ENCODE results near the gene SLC26A6.

Gene SLC26A6

DNA sequence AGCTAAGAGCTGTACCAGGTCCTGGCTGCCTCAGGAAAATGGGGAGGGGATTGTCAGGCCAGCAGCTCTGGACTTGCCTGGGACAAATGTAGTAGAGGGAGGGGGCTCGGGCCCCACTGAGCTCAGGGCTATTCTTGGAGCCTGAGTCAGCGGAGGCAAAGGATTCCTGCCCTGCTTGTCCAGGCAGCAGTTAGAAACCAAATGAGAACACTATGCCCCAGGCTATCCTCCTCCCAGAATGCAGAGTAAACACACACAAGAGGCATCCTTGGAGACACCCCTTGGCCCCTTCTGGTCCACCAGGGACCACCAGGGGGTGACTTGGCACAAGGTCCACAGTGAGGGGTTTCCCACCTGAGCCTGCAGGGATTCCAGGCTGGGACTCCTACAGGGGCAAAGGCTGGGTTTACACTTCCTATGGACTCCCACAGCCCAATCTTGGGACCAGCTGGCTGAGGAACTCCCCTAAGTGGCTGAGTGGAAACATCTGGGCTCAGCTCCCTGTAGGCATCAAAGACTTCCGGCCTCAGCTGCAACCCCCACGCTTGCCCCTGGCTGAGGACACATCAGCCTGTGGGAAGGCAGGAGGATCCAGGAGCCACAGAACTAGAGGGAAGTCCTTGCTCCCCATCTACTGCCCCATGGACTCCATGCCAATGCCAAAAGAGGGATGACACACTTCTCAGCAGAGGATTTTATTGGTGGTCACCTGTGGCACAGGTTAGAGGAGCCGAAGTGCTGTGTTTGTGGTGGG lies 36.8 kb downstream of the SLC26A6 start:
- no peak for DNase-seq

DNA sequence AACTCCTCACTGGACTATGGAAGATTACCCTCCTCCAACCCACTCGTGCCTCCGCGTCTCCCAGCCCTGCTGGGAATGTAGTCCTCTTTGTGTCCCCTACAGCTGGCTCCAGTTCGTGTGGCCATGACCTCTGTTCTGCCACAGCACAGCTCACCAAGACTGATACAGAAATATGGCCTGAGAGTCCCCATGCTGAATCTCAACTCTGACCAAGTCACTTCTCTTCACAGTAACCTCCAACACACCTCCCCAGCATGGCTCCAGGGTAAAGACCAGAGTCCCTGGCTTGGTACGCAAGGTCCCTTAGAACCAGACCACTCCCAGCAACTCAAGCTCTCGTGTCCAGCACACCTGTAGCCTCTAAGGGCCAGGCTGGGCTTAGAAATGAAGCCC lies 37.9 kb downstream of the SLC26A6 start:
- DNase-seq, result no peak

DNA sequence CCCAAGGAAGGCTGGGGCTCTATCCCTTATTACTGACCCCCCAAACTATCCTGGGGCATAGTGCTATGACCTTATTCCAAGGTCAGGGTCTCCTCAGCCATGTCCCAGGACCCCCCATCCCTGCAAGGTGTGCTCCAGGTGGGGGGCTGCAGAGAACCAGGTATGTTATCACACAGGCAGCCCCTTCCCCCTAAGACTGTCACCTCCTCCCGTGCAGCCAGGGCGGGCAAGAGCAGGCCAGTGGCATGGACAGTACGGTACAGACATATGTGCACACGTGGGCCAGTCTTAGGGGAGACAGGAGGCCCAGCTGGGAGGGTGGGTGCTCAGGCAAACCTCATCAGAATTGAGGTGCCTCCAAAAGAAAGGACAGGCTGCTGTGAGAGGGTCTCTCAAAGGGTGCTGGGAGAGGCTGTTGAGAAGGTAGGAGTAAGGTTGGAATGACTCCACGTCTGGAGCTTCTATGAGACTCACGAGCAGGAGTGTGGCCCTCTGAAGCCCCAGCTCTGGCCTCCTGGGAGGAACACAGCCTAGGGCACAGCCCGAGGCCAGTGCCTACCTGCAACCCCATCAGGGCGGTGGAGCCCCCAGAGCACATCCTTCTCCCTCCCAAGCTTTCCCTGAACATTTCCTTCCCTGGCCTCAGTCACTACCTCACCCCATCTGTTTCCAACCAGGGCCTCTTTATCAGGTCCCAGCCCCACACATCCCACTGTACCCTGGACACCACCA lies 38.4 kb downstream of the SLC26A6 start:
- DNase-seq, result no peak

GRCh38 chr3:48596157-48596556 lies 39.1 kb downstream of the SLC26A6 start:
- DNase-seq, result no peak

- DNase-seq, result no peak
Observed at GRCh38 chr3:48595526-48596121, 39.6 kb downstream of the SLC26A6 start.

GRCh38 chr3:48595075-48595525 lies 40.2 kb downstream of the SLC26A6 start, which contains the start of gene COL7A1:
Gene COL7A1, minus strand, starts transcription at chr3:48595329. Its CDS starts 170 bp downstream, at chr3:48595159.
- DNase-seq, result no peak

DNA sequence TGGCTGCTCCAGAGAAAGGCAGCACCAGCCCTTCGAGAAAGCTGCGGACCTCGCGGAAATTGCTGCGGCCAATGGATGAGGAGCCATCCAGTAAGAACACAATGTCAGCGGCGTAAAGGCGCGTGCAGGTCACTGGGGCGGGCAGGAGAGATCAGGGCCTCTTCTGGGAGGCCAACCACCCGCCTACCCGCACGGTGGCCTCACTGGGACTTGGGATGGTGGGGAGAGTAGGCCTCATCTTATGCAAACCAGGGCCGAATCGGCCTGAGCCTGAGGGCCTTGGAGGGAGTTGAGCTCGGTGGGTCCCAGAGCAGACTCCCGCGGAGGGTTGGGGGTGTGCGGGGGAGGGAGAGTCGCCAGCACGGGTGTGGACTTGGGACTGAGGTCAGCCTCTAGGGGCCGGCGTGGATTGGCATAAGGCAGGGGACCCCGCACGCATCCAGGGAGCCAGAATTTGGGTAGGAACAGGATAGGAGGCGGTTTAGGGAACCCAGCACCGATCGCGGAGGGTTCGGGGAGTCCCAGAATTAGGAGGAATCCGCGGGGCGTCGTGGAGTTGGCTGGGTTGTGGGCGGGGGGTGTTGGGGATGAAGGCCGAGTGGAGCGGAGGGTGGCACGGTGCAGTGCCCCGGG lies 40.7 kb downstream of the SLC26A6 start:
- no peak for DNase-seq

GRCh38 chr3:48593337-48593736 lies 41.9 kb downstream of the SLC26A6 start:
- DNase-seq, result no peak

GRCh38 chr3:48592519-48593087 lies 42.7 kb downstream of the SLC26A6 start:
- DNase-seq, result no peak

GRCh38 chr3:48591886-48592518 lies 43.3 kb downstream of the SLC26A6 start:
- no peak for DNase-seq

DNA sequence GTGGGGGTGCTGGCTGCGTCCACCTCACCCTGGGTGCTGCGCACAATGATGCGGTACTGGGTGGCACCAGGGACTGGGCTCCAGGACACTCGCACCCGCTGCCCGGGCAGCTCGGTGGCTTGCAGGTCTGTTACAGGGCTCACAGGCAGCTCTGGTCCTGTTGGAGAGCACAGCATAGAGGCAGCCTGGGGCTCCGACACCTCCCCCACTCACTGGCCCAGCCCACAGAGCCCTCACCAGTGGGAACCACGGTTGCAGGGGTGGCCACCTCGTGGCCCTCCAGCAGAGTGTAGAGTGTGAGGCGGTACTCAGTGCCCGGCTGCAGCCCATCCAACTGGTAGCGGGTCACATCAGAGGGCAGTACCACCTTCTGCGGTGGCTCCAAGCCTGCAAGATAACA lies 43.8 kb downstream of the SLC26A6 start:
- no peak for DNase-seq

GRCh38 chr3:48588230-48588629 lies 47.0 kb downstream of the SLC26A6 start:
- no peak for DNase-seq

DNA sequence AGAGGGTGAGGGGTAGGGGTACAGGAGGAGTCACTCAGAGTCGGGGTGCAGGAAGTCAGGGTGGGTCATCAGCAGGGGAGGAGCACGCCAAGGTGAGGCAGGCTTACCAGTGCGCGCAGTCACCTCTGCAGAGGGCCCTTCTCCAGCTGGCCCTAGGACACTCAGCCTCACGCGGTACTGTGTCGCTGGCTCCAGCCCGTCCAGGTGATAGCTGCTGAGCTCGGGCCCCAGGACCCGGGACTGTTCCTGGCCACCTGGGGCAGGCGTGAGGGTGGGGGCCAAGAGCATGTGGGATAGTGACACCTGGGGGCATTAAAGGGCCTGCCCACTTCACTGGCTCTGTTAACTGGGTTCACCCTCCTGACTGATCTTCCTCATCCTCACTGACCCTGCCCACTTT lies 47.6 kb downstream of the SLC26A6 start:
- DNase-seq, result no peak

DNA sequence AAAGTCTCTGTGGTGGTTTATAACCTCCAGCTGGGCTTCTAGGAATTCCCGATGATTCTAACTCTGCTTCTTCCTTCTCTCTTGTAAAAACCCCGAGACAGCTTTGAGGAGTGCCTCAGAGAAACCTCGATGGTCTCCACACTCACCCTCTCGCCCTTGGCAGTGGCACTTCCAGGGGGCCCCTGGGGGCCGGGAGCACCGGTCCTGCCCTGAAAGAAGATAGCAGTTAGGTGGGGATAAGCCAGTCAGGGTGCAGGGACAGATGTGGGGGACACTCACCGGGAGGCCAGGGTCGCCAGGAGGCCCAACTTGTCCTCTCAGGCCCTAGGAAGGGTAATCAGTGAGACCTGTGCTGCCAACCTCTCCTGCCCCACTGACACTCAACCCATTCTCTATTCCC lies 49.9 kb downstream of the SLC26A6 start:
- DNase-seq, result no peak

DNA sequence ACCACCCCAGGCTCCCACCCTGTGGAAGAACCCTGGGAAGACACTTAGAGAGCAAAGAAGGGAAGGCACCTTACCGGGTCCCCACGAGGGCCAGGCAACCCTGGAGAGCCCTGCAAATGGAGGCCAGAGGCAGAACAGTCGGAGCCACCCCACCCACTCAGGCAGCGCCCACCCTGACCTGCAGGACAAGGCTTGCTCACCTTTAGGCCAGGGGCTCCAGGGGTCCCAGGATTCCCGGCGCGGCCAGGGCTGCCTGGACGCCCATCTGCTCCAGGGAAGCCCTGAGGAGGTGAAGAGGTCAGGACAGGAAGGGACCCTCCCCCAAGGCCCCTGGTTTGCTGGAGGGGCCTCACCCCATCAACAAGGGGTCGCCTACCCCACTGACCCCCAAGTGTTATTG lies 50.4 kb downstream of the SLC26A6 start:
- DNase-seq, result no peak

GRCh38 chr3:48581621-48582481 lies 53.4 kb downstream of the SLC26A6 start:
- no peak for DNase-seq

- DNase-seq, result no peak
Observed at GRCh38 chr3:48576647-48577046, 58.6 kb downstream of the SLC26A6 start.

Measured in NCI-H2081 (cell line).